Bronchial epithelial cell (primary cell): ENCODE results near the gene TTC19. TPM values are rescaled to one million over a fixed set of nuclear protein-coding genes. Genes with fewer than 3 reads are reported as not detected.

Experiments
- DNase-seq: peaks from one replicate; pipeline ENCODE4 v3.0.0-alpha.2; 2010; ENCODE audit warnings: low read depth
- FAIRE-seq: peaks from 2 replicates; lab custom pipeline; 2011; peaks lifted over from hg19 to GRCh38; lab: Jason Lieb, UNC
- H3K27me3 ChIP-seq: 2 replicates; pipeline ENCODE4 v1.5.1; 2011; ENCODE audit warnings: low read length; ENCODE audit not compliant: control insufficient read depth, insufficient read depth
- H3K36me3 ChIP-seq: 2 replicates; pipeline ENCODE4 v1.5.1; 2011; ENCODE audit warnings: low read length; ENCODE audit not compliant: control insufficient read depth, insufficient read depth
- H3K4me3 ChIP-seq: 2 replicates; pipeline ENCODE4 v1.5.1; 2011; ENCODE audit warnings: mild to moderate bottlenecking, low read depth, low read length, control low read depth
- CTCF ChIP-seq: IDR thresholded peaks from 2 replicates; pipeline ENCODE4 v1.5.1; 2011; ENCODE audit warnings: mild to moderate bottlenecking, moderate library complexity, low read length, control low read depth, inconsistent platforms; ENCODE audit not compliant: insufficient read depth, severe bottlenecking
- total RNA-seq: library from RNA; depleted of rRNA; stranded (reverse); fragments of >200 nt; gene quantifications from 2 replicates; pipeline ENCODE4 v1.2.1, GENCODE V29; 2014

The TTC19 gene
- total RNA-seq, 1 donor from 2014 or later = 34.8 TPM

DNA sequence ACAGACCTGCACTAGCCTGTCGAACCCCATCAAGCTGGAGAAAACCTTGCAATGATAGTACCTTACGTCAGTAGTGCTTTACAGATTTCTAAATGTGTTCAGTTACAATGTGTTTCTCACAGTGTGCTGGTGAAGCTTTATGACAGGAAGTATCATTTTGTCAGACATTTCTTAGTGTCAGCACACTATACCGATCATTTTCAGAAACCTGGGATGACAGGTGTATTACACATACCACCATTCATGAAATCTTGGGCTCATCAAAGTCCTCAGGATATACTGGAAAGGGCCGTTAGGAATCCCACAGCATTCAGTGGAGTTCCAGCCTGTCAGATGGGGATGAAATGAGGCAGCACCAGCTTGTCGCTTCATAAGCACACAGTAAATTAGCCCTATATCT, 27.3 kb downstream of the TTC19 start:
- FAIRE-seq = no peak
- Histone ChIP-seq H3K36me3 (peaks cover 16% of the 10 kb centered on the region), H3K27me3 (no peaks in the 10 kb centered on the region), H3K4me3 (no peak overlapping the region)
- DNase-seq = no peak
- TF ChIP-seq CTCF = no peak

DNA sequence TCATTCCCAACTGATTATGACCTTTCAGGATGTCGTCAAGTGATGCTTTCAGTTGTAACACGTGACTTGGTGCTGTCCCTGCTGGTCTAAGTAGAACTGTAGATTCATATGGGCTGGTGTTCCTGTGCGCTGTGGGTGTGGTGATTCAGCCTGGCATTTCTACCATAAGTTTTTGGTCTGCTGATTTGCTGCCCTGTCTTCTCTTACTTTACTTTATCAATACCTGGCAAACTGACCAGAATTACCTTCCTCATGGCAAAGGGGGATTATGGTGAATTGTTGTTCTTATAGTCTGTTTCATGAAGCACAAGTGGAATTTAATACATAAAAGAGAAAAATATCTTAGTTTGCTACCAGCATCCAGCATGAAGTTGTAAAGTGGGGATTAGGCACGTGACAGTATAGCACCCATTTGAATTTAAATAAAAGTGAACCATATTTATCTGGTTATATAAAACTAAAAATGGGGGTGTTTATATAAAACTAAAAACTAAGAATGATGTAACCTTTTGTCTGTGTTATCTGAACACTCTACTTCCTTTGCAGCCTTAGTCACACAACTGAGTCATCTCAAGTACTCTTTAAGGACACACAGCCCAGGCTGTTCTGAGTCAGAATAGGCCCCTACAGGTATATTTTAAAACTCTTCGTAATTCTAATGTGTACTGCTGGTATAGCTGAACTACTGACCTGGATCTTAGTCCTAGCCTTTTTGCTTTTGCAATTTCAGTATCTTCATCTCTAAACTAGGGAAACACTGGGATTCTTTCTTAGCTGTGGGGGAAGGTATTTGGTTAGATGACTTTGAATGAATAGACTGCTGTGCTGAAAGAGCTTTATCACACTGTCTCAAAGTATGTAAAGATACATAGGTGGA, 28.3 kb downstream of the TTC19 start:
- peak; percentile 32 for FAIRE-seq
- Histone ChIP-seq H3K4me3 (no peak overlapping the region), H3K27me3 (no peaks in the 10 kb centered on the region), H3K36me3 (peaks cover 16% of the 10 kb centered on the region)
- DNase-seq = peak; percentile 96
- TF ChIP-seq CTCF = no peak

DNA sequence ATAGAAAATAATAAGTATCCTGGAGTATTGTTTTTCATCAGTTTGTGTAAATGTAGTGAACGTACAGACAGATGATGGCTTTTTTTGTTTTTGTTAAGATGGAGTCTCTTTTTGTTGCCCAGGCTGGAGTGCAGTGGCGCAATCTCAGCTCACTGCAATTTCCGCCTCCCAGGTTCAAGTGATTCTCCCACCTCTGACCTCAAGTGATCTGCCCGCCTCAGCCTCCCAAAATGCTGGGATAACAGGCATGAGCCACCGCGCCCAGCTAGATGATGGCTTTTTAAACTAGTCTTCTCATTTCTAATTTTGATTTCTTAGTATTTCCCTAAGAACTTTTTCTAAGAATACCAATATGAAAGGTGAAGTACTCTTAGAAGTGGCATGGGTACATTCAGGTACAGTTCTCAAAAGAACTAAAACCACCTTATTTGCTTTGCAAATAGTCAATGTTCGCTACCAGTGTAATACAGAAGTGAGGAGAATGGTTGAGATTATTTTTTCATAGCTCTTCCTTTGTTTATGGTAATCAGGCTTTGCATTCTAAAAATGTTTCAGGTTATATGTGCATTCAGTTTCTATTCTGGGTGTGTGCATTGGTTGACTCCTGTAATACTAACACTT, 34.2 kb downstream of the TTC19 start:
- Histone ChIP-seq H3K36me3 (peaks cover 13% of the 10 kb centered on the region), H3K27me3 (no peaks in the 10 kb centered on the region), H3K4me3 (no peak overlapping the region)
- DNase-seq = no peak
- no peak for TF ChIP-seq CTCF
- FAIRE-seq = no peak

GRCh38 chr17:16036261-16036660, 36.6 kb downstream of the TTC19 start:
- Histone ChIP-seq H3K4me3 (no peak overlapping the region), H3K36me3 (peaks cover 19% of the 10 kb centered on the region), H3K27me3 (no peaks in the 10 kb centered on the region)
- no peak for DNase-seq
- no peak for TF ChIP-seq CTCF
- FAIRE-seq = no peak

- DNase-seq = peak; percentile 14
- H3K27me3 ChIP-seq = no peaks in the 10 kb centered on the region
- H3K36me3 ChIP-seq = peaks cover 18% of the 10 kb centered on the region
- no peak for TF ChIP-seq CTCF
- H3K4me3 ChIP-seq = no peak overlapping the region
- no peak for FAIRE-seq
These were observed 38.0 kb downstream of the TTC19 start for GRCh38 chr17:16037636-16038035.
